GM12878 (cell line): ENCODE data around the gene CARD19. TPM values are rescaled to one million over a fixed set of nuclear protein-coding genes. Genes with fewer than 3 reads are reported as not detected.

Experiments
- ATF7 ChIP-seq: fragments of 450-650 bp; IDR thresholded peaks from 2 replicates; pipeline ENCODE4 v1.6.1; 2016; ENCODE audit warnings: low read depth, mild to moderate bottlenecking
- BCL11A ChIP-seq: IDR thresholded peaks from 2 replicates; pipeline ENCODE4 v1.6.1; 2011; ENCODE audit warnings: low read depth, low read length
- BHLHE40 ChIP-seq, 2 experiments: fragments of 450-650 bp in 1 of 2; IDR thresholded peaks; 2 replicates each; pipeline ENCODE4 v1.6.1; 2011 to 2017; ENCODE audit warnings: low read depth in 2 of 2, borderline replicate concordance in 1 of 2, improper control_type of control experiment in 1 of 2, low read length in 1 of 2, mild to moderate bottlenecking in 1 of 2
- CEBPB ChIP-seq, 2 experiments: fragments of 150-350 bp in 1 of 2; IDR thresholded peaks; 2 replicates each; pipeline ENCODE4 v1.6.1; 2012 to 2014; ENCODE audit warnings: low read depth in 2 of 2, low read length in 2 of 2, borderline replicate concordance in 1 of 2, inconsistent platforms in 1 of 2
- CHD2 ChIP-seq: IDR thresholded peaks from 2 replicates; pipeline ENCODE4 v1.6.1; 2011; ENCODE audit warnings: low read depth, low read length, improper control_type of control experiment, borderline replicate concordance
- CREB1 ChIP-seq: IDR thresholded peaks from 2 replicates; pipeline ENCODE4 v1.6.1; 2012; ENCODE audit warnings: low read depth, mild to moderate bottlenecking, inconsistent platforms
- CREM ChIP-seq: IDR thresholded peaks from 2 replicates; pipeline ENCODE4 v1.6.1; 2014; ENCODE audit warnings: antibody characterized with exemption, low read depth
- DPF2 ChIP-seq: fragments of 450-650 bp; IDR thresholded peaks from 2 replicates; pipeline ENCODE4 v1.6.1; 2017; ENCODE audit warnings: mild to moderate bottlenecking
- ELK1 ChIP-seq: IDR thresholded peaks from 2 replicates; pipeline ENCODE4 v1.6.1; 2012; ENCODE audit warnings: low read depth, low read length, improper control_type of control experiment
- IKZF2 ChIP-seq, 2 experiments: fragments of 450-650 bp; IDR thresholded peaks; 2 replicates each; pipeline ENCODE4 v1.6.1; 2017; ENCODE audit warnings: mild to moderate bottlenecking in 2 of 2, moderate library complexity in 2 of 2
- IRF5 ChIP-seq: fragments of 450-650 bp; IDR thresholded peaks from 2 replicates; pipeline ENCODE4 v1.6.1; 2017; ENCODE audit warnings: borderline replicate concordance
- JUNB ChIP-seq: IDR thresholded peaks from 2 replicates; pipeline ENCODE4 v1.6.1; 2016; ENCODE audit warnings: antibody characterized with exemption, mild to moderate bottlenecking
- MLLT1 ChIP-seq: fragments of 450-650 bp; IDR thresholded peaks from 2 replicates; pipeline ENCODE4 v1.6.1; 2016; ENCODE audit warnings: mild to moderate bottlenecking
- MTA2 ChIP-seq: fragments of 450-650 bp; IDR thresholded peaks from 2 replicates; pipeline ENCODE4 v1.6.1; 2016; ENCODE audit warnings: low read depth, mild to moderate bottlenecking, moderate library complexity
- NFIC ChIP-seq: IDR thresholded peaks from 2 replicates; pipeline ENCODE4 v1.6.1; 2012; ENCODE audit warnings: low read depth, mild to moderate bottlenecking, inconsistent platforms, low read length, moderate library complexity
- POU2F2 ChIP-seq: IDR thresholded peaks from 3 replicates; pipeline ENCODE4 v1.6.1; 2011; ENCODE audit warnings: low read depth, mild to moderate bottlenecking, low read length, borderline replicate concordance
- RELA ChIP-seq: fragments of 450-650 bp; IDR thresholded peaks from 2 replicates; pipeline ENCODE4 v1.8.0; 2014; ENCODE audit warnings: borderline replicate concordance; ENCODE audit not compliant: partially characterized antibody
- REST ChIP-seq: IDR thresholded peaks from 2 replicates; pipeline ENCODE4 v1.6.1; 2012; ENCODE audit warnings: mild to moderate bottlenecking, low read depth, low read length
- RUNX3 ChIP-seq: IDR thresholded peaks from 2 replicates; pipeline ENCODE4 v1.6.1; 2012; ENCODE audit warnings: low read length, inconsistent platforms
- ZBED1 ChIP-seq: IDR thresholded peaks from 2 replicates; pipeline ENCODE4 v1.6.1; 2016; ENCODE audit warnings: borderline replicate concordance
- ZZZ3 ChIP-seq: IDR thresholded peaks from 2 replicates; pipeline ENCODE4 v1.6.1; 2011; ENCODE audit warnings: low read depth; ENCODE audit not compliant: control insufficient read depth, insufficient read length
- polyA plus RNA-seq, 11 experiments: library from polyadenylated mRNA; depleted of rRNA in 4 of 11; unstranded in 6 of 11; stranded (reverse) in 5 of 11; fragments of >200 nt; fragmentation: Nextera tagmentation in 4 of 11; fragmentation: Illumina TruSeq in 1 of 11; extraction: Ambion mirVana in 4 of 11; extraction: Trizol in 1 of 11; gene quantifications; 1 replicate in 1 of 11; 2 replicates in 10 of 11; pipeline versions ENCODE4 v1.2.1 to v1.2.3, GENCODE V29; 2011 to 2016; ENCODE audit warnings: inconsistent platforms in 2 of 11, missing spikeins in 2 of 11, low read depth in 1 of 11
- total RNA-seq, 4 experiments: library from RNA; depleted of rRNA in 3 of 4; stranded (reverse); fragments of >200 nt in 3 of 4; fragmentation: Illumina TruSeq in 1 of 4; extraction: Trizol in 1 of 4; gene quantifications; 2 replicates each; pipeline versions ENCODE4 v1.2.1 to v1.2.3, GENCODE V29; 2013 to 2021

The CARD19 gene
- total and polyA plus RNA-seq, 10 of the 15 experiments (the other 5 are each of a cell fraction or from before 2014, with no cell fraction given): 0.61 to 41.6 (median 19.9) TPM

GRCh38 chr9:93132946-93133680, 37.1 kb downstream of the CARD19 start (continued):
- no peak for TF ChIP-seq REST
- TF ChIP-seq ELK1: 0 out of 2 replicates have a peak, but pooled peaks have one; percentile 19
- TF ChIP-seq IRF5: peak; percentile 61; the same call in 1 of the 2 replicates
- TF ChIP-seq ZZZ3: no peak
- 0 out of 2 replicates have a peak, but pooled peaks have one; percentile 43 for TF ChIP-seq BCL11A
- 0 out of 2 replicates have a peak, but pooled peaks have one; percentile 33 for TF ChIP-seq MTA2
- no peak for TF ChIP-seq CEBPB (IDR thresholded peaks at IDR 0.05; ENCODE audit: borderline replicate concordance in 1 of 2, low read depth in 2 of 2, low read length in 2 of 2)
- TF ChIP-seq ATF7: peak; percentile 93
- peak; percentile 30; the same call in 1 of the 2 replicates for TF ChIP-seq JUNB
- no peak; the same call in 1 of the 2 replicates for TF ChIP-seq DPF2
- no peak for TF ChIP-seq ZBED1
- TF ChIP-seq BHLHE40 (IDR thresholded peaks at IDR 0.05; ENCODE audit: borderline replicate concordance in 1 of 2, low read depth in 2 of 2, low read length in 1 of 2): peak; percentile 78 to 87
- TF ChIP-seq CHD2: no peak
- peak; percentile 29 to 47; a peak in 2 of 4 replicates for TF ChIP-seq IKZF2 (IDR thresholded peaks at IDR 0.05)
- peak; percentile 58; the same call in 1 of the 2 replicates for TF ChIP-seq CREB1
- TF ChIP-seq CREM: peak; percentile 72; the same call in 1 of the 2 replicates
- peak; percentile 27; the same call in 1 of the 3 replicates for TF ChIP-seq POU2F2
- no peak for TF ChIP-seq NFIC
- no peak for TF ChIP-seq MLLT1
- no peak for TF ChIP-seq RELA
- peak; percentile 86 for TF ChIP-seq RUNX3
